PC-3 (cell line): ENCODE data around the gene C10orf71. TPM values are rescaled to one million over a fixed set of nuclear protein-coding genes. Genes with fewer than 3 reads are reported as not detected.

Source experiments
- ATAC-seq: fragments of 200-7000 bp; cut with Tn5 transposase; 2 replicates; pipeline ENCODE4 v1.9.1; 2020; ENCODE audit warnings: mild to moderate bottlenecking, moderate library complexity
- BruUV-seq: library from RNA; stranded (reverse); fragments of 400-500 nt; replicated peaks from 2 replicates; lab custom pipeline; 2021; lab: Mats Ljungman, UMichigan
- CTCF ChIA-PET: fragments of 300-600 bp; sonication (Branson Sonifier 250); formaldehyde crosslinking; loops from one replicate; lab custom pipeline; 2022; ENCODE audit warnings: antibody characterized with exemption; lab: Charles Lee
- POLR2A ChIA-PET: fragments of 300-600 bp; sonication (Branson Sonifier 250); formaldehyde crosslinking; loops from one replicate; lab custom pipeline; 2022; ENCODE audit warnings: antibody characterized with exemption; ENCODE audit not compliant: unreplicated experiment; lab: Charles Lee
- DNase-seq: peaks from one replicate; pipeline ENCODE4 v3.0.0-alpha.2; 2015
- H2AFZ ChIP-seq: fragments of 300-600 bp; sonication (generic); 2 replicates; pipeline ENCODE4 v1.6.0; 2016; ENCODE audit warnings: antibody characterized with exemption, low read length
- H3F3A ChIP-seq: fragments of 300-600 bp; sonication (generic); one replicate; pipeline ENCODE4 v1.6.0; 2017; ENCODE audit warnings: antibody characterized with exemption, low read length, control low read depth, mild to moderate bottlenecking; ENCODE audit not compliant: unreplicated experiment
- H3K27ac ChIP-seq: fragments of 300-600 bp; sonication (generic); 2 replicates; pipeline ENCODE4 v1.5.1; 2016; ENCODE audit warnings: mild to moderate bottlenecking, low read length
- H3K27me3 ChIP-seq: fragments of 300-600 bp; sonication (generic); 2 replicates; pipeline ENCODE4 v1.6.1; 2016; ENCODE audit warnings: low read length, mixed read lengths
- H3K36me3 ChIP-seq: fragments of 300-600 bp; sonication (generic); 2 replicates; pipeline ENCODE4 v1.6.1; 2016; ENCODE audit warnings: low read depth, mixed run types, low read length, mixed read lengths
- H3K4me1 ChIP-seq: fragments of 300-600 bp; sonication (generic); 2 replicates; pipeline ENCODE4 v1.5.1; 2016; ENCODE audit warnings: low read length; ENCODE audit not compliant: insufficient read depth
- H3K4me2 ChIP-seq: fragments of 300-600 bp; sonication (generic); 2 replicates; pipeline ENCODE4 v1.6.0; 2016; ENCODE audit warnings: low read length
- H3K4me3 ChIP-seq: fragments of 300-600 bp; sonication (generic); 2 replicates; pipeline ENCODE4 v1.5.1; 2016; ENCODE audit warnings: mild to moderate bottlenecking, low read length, mixed read lengths
- H3K79me2 ChIP-seq: fragments of 300-600 bp; sonication (generic); 2 replicates; pipeline ENCODE4 v1.6.1; 2017; ENCODE audit warnings: low read length, mixed read lengths
- H3K9ac ChIP-seq: fragments of 300-600 bp; sonication (generic); 2 replicates; pipeline ENCODE4 v1.6.0; 2016; ENCODE audit warnings: mild to moderate bottlenecking, low read length
- H3K9me2 ChIP-seq: fragments of 300-600 bp; sonication (generic); replicated peaks from 2 replicates; pipeline ENCODE4 v1.6.1; 2016; ENCODE audit warnings: mixed run types, low read length, mixed read lengths
- H3K9me3 ChIP-seq: fragments of 300-600 bp; sonication (generic); 2 replicates; pipeline ENCODE4 v1.6.1; 2016; ENCODE audit warnings: low read length, mixed read lengths
- H4K20me1 ChIP-seq: fragments of 300-600 bp; sonication (generic); 2 replicates; pipeline ENCODE4 v1.6.1; 2016; ENCODE audit warnings: low read length, mixed read lengths
- EZH2 ChIP-seq: fragments of 300-600 bp; sonication (generic); IDR thresholded peaks from one replicate; pipeline ENCODE4 v1.6.1; 2017; ENCODE audit warnings: antibody characterized with exemption, mild to moderate bottlenecking, low read length; ENCODE audit not compliant: unreplicated experiment
- EZH2phosphoT487 ChIP-seq: fragments of 300-600 bp; sonication (generic); IDR thresholded peaks from 2 replicates; pipeline ENCODE4 v1.6.1; 2018; ENCODE audit warnings: mild to moderate bottlenecking, antibody characterized with exemption, low read length, borderline replicate concordance
- intact Hi-C: fragments of 100-400 bp; cut with micrococcal nuclease; formaldehyde crosslinking; loops from 2 replicates; pipeline ENCODE4 v1.9.0; 2023
- total RNA-seq: library from RNA; depleted of rRNA; stranded (reverse); fragments of >200 nt; gene quantifications from 2 replicates; pipeline ENCODE4 v1.2.3, GENCODE V29; 2014
- TF ChIP-seq, protein P1 (sequence below): fragments of 300-600 bp; sonication (generic); conservative IDR thresholded peaks from 2 replicates; pipeline ENCODE4 v1.5.1; 2017; ENCODE audit warnings: antibody characterized with exemption, low read depth, mild to moderate bottlenecking, low read length

C10orf71 gene
- total RNA-seq, 1 experiment from 2014 or later = not detected

- Histone ChIP-seq H3K36me3 (no peaks in the 10 kb centered on the region), H3F3A (no peaks in the 10 kb centered on the region), H3K79me2 (no peaks in the 10 kb centered on the region), H3K9me2 (no peaks in the 10 kb centered on the region), H3K9ac (no peak overlapping the region), H3K27me3 (0 out of 2 replicates have a peak, but pooled peaks cover 5% of the 10 kb centered on the region), H3K4me2 (no peak overlapping the region), H3K4me1 (peaks cover 13% of the 10 kb centered on the region), H2AFZ (no peak overlapping the region), H3K9me3 (no peaks in the 10 kb centered on the region), H4K20me1 (no peaks in the 10 kb centered on the region), H3K4me3 (no peak overlapping the region), H3K27ac (no peak overlapping the region)
- TF ChIP-seq, protein P1, sequence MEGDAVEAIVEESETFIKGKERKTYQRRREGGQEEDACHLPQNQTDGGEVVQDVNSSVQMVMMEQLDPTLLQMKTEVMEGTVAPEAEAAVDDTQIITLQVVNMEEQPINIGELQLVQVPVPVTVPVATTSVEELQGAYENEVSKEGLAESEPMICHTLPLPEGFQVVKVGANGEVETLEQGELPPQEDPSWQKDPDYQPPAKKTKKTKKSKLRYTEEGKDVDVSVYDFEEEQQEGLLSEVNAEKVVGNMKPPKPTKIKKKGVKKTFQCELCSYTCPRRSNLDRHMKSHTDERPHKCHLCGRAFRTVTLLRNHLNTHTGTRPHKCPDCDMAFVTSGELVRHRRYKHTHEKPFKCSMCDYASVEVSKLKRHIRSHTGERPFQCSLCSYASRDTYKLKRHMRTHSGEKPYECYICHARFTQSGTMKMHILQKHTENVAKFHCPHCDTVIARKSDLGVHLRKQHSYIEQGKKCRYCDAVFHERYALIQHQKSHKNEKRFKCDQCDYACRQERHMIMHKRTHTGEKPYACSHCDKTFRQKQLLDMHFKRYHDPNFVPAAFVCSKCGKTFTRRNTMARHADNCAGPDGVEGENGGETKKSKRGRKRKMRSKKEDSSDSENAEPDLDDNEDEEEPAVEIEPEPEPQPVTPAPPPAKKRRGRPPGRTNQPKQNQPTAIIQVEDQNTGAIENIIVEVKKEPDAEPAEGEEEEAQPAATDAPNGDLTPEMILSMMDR = no peak
- TF ChIP-seq EZH2phosphoT487 (no peak), EZH2 (no peak)
- ATAC-seq (no peak), DNase-seq (no peak)
- BruUV-seq = no TSS peak
- ChIA-PET POLR2A (no interaction called here), CTCF (no interaction called here)
- intact Hi-C loops = no loop called here
These were observed 51.2 kb downstream of the C10orf71 start for GRCh38 chr10:49350138-49350537.

- CTCF ChIA-PET = no interaction called here
- peak; percentile 9; the same call in 1 of the 2 replicates for ATAC-seq
These were observed 52.0 kb downstream of the C10orf71 start for GRCh38 chr10:49350846-49351532.

More at GRCh38 chr10:49350846-49351532, 52.0 kb downstream of the C10orf71 start:
- Histone ChIP-seq H3F3A (no peaks in the 10 kb centered on the region), H3K9ac (no peak overlapping the region), H3K4me2 (no peak overlapping the region), H3K36me3 (no peaks in the 10 kb centered on the region), H3K27me3 (0 out of 2 replicates have a peak, but pooled peaks cover 4% of the 10 kb centered on the region), H3K9me2 (no peaks in the 10 kb centered on the region), H3K4me1 (peaks cover 13% of the 10 kb centered on the region), H3K9me3 (no peaks in the 10 kb centered on the region), H4K20me1 (no peaks in the 10 kb centered on the region), H3K79me2 (no peaks in the 10 kb centered on the region), H2AFZ (no peak overlapping the region), H3K4me3 (no peak overlapping the region), H3K27ac (no peak overlapping the region)
- TF ChIP-seq, protein P1 = no peak
- no peak for TF ChIP-seq EZH2phosphoT487
- TF ChIP-seq EZH2 = no peak
- intact Hi-C loops = no loop called here
- no peak for DNase-seq
- no TSS peak for BruUV-seq
- POLR2A ChIA-PET = no interaction called here
